DMS 273 treated with DMSO at 0.1 percent for 48 hours (cell line): ENCODE results near the gene FBXO30.

ENCODE experiments used
- DNase-seq: peaks from one replicate; lab custom pipeline; 2025; lab: John Stamatoyannopoulos, UW

The FBXO30 gene

GRCh38 chr6:145814501-145815308, at the start of gene FBXO30:
FBXO30 (minus strand) TSS chr6:145814795; CDS start chr6:145806405, 8,390 bp downstream.
- DNase-seq, result peak; percentile 77

GRCh38 chr6:145863988-145864616, 49.5 kb upstream of the FBXO30 start:
- no peak for DNase-seq

- no peak for DNase-seq
These were observed 48.8 kb upstream of the FBXO30 start for GRCh38 chr6:145863366-145863765.

GRCh38 chr6:145860562-145860961, 46.0 kb upstream of the FBXO30 start:
- no peak for DNase-seq

- DNase-seq, result no peak
These were observed 36.1 kb upstream of the FBXO30 start for GRCh38 chr6:145850671-145851070.

GRCh38 chr6:145848541-145848940, 33.9 kb upstream of the FBXO30 start:
- DNase-seq, result no peak

- DNase-seq, result no peak
These were observed 31.0 kb upstream of the FBXO30 start for GRCh38 chr6:145845557-145845956.

- DNase-seq, result no peak
These were observed 30.4 kb upstream of the FBXO30 start for GRCh38 chr6:145844933-145845540.

- DNase-seq, result no peak
These were observed 28.3 kb upstream of the FBXO30 start for GRCh38 chr6:145842693-145843546.

- no peak for DNase-seq
These were observed 27.1 kb upstream of the FBXO30 start for GRCh38 chr6:145841668-145842067.

- DNase-seq, result no peak
These were observed 25.1 kb upstream of the FBXO30 start for GRCh38 chr6:145839653-145840052.

GRCh38 chr6:145838305-145838704, 23.7 kb upstream of the FBXO30 start:
- DNase-seq, result no peak

GRCh38 chr6:145836772-145837171, 22.2 kb upstream of the FBXO30 start:
- DNase-seq, result no peak

- DNase-seq, result no peak
These were observed 21.6 kb upstream of the FBXO30 start for GRCh38 chr6:145836170-145836569.

- no peak for DNase-seq
These were observed 16.0 kb upstream of the FBXO30 start for GRCh38 chr6:145830612-145831011.

GRCh38 chr6:145829950-145830349, 15.4 kb upstream of the FBXO30 start:
- no peak for DNase-seq

GRCh38 chr6:145829102-145829501, 14.5 kb upstream of the FBXO30 start:
- DNase-seq, result no peak

GRCh38 chr6:145824344-145824743, 9.7 kb upstream of the FBXO30 start:
- no peak for DNase-seq

GRCh38 chr6:145823328-145823944, 8.8 kb upstream of the FBXO30 start:
- DNase-seq, result no peak

GRCh38 chr6:145822456-145822855, 7.9 kb upstream of the FBXO30 start:
- DNase-seq, result no peak

- no peak for DNase-seq
These were observed 5.4 kb upstream of the FBXO30 start for GRCh38 chr6:145819994-145820393.

- DNase-seq, result no peak
These were observed 4.2 kb upstream of the FBXO30 start for GRCh38 chr6:145818796-145819195.
